Liver (tissue), 3 donors: ENCODE data around the gene UBE3D.

Experiments used
- ATF3 ChIP-seq: IDR thresholded peaks from 2 replicates; pipeline ENCODE4 v1.6.1; 2016; ENCODE audit warnings: antibody characterized with exemption
- CTCF ChIP-seq: fragments of 150-350 bp; IDR thresholded peaks from 2 replicates; pipeline ENCODE4 v1.5.1; 2017; ENCODE audit warnings: improper control_type of control experiment, low read depth, low read length; ENCODE audit not compliant: missing input control
- FOXA1 ChIP-seq: IDR thresholded peaks from 2 replicates; pipeline ENCODE4 v1.6.1; 2016; ENCODE audit warnings: antibody characterized with exemption
- FOXA2 ChIP-seq: IDR thresholded peaks from 2 replicates; pipeline ENCODE4 v1.6.1; 2016; ENCODE audit warnings: antibody characterized with exemption
- HNF4A ChIP-seq, 2 donors: conservative IDR thresholded peaks; 2 replicates each; pipeline ENCODE4 v1.6.1; 2016; ENCODE audit warnings: antibody characterized with exemption in 2 of 2, mild to moderate bottlenecking in 2 of 2
- HNF4G ChIP-seq: IDR thresholded peaks from 2 replicates; pipeline ENCODE4 v1.6.1; 2016; ENCODE audit warnings: antibody characterized with exemption
- JUND ChIP-seq, 2 donors: IDR thresholded peaks; 2 replicates each; pipeline ENCODE4 v1.6.1; 2016; ENCODE audit warnings: antibody characterized with exemption in 2 of 2
- MAX ChIP-seq: IDR thresholded peaks from 2 replicates; pipeline ENCODE4 v1.6.1; 2016; ENCODE audit warnings: antibody characterized with exemption
- RAD21 ChIP-seq, 2 donors: IDR thresholded peaks; 2 replicates each; pipeline ENCODE4 v1.6.1; 2016; ENCODE audit warnings: antibody characterized with exemption in 2 of 2, mild to moderate bottlenecking in 2 of 2
- REST ChIP-seq: IDR thresholded peaks from 2 replicates; pipeline ENCODE4 v1.6.1; 2016; ENCODE audit warnings: antibody characterized with exemption, mild to moderate bottlenecking
- RXRA ChIP-seq, 2 donors: IDR thresholded peaks; 2 replicates each; pipeline ENCODE4 v1.6.1; 2017 to 2018; ENCODE audit warnings: antibody characterized with exemption in 2 of 2, mild to moderate bottlenecking in 1 of 2
- TAF1 ChIP-seq: conservative IDR thresholded peaks from 2 replicates; pipeline ENCODE4 v1.6.1; 2016; ENCODE audit warnings: antibody characterized with exemption, mild to moderate bottlenecking
- YY1 ChIP-seq: IDR thresholded peaks from 2 replicates; pipeline ENCODE4 v1.6.1; 2016; ENCODE audit warnings: antibody characterized with exemption, mild to moderate bottlenecking
- donor health status: healthy.
- donor health status: healthy.

- TF ChIP-seq CTCF (no peak), RAD21 (IDR thresholded peaks at IDR 0.05) (no peak), YY1 (no peak), HNF4A (conservative IDR thresholded peaks at IDR 0.05) (no peak), FOXA1 (no peak), HNF4G (no peak), MAX (no peak), JUND (IDR thresholded peaks at IDR 0.05) (no peak), REST (no peak), ATF3 (no peak), RXRA (IDR thresholded peaks at IDR 0.05) (no peak), TAF1 (no peak), FOXA2 (no peak)
Measured at GRCh38 chr6:82987416-82987815, 78.2 kb downstream of the UBE3D start.
